Small intestine (tissue), 7 donors: ENCODE measurements around the gene ANKLE1. TPM values are rescaled to one million over a fixed set of nuclear protein-coding genes. Genes with fewer than 3 reads are reported as not detected.

Experiments used
- DNase-seq, 2 donors: peaks; one replicate each; pipeline versions ENCODE4 v3.0.0 to v3.0.0-alpha.2; 2013
- FAIRE-seq: peaks from 2 replicates; lab custom pipeline; 2012; peaks lifted over from hg19 to GRCh38; lab: Jason Lieb, UNC
- H3K27ac ChIP-seq, 3 donors: one replicate each; pipeline ENCODE4 v1.5.1; 2013; ENCODE audit warnings: low read length in 2 of 3, mild to moderate bottlenecking in 2 of 3, control low read depth in 1 of 3, inconsistent platforms in 1 of 3, low read depth in 1 of 3, moderate library complexity in 1 of 3
- H3K27me3 ChIP-seq, 3 donors: one replicate each; pipeline ENCODE4 v1.6.1; 2013; ENCODE audit warnings: low read length in 3 of 3, inconsistent platforms in 1 of 3; ENCODE audit not compliant: control insufficient read depth in 3 of 3, insufficient read depth in 3 of 3
- H3K36me3 ChIP-seq, 3 donors: one replicate each; pipeline ENCODE4 v1.6.1; 2013; ENCODE audit warnings: low read length in 3 of 3, inconsistent platforms in 1 of 3, low read depth in 1 of 3, mild to moderate bottlenecking in 1 of 3, moderate library complexity in 1 of 3; ENCODE audit not compliant: control insufficient read depth in 3 of 3, insufficient read depth in 2 of 3
- H3K4me1 ChIP-seq, 3 donors: one replicate each; pipeline ENCODE4 v1.6.1; 2013; ENCODE audit warnings: low read length in 2 of 3, inconsistent platforms in 1 of 3, low read depth in 1 of 3, mild to moderate bottlenecking in 1 of 3, moderate library complexity in 1 of 3; ENCODE audit not compliant: control insufficient read depth in 3 of 3, insufficient read depth in 2 of 3
- H3K4me3 ChIP-seq, 3 donors: one replicate each; pipeline ENCODE4 v1.5.1; 2013; ENCODE audit warnings: low read length in 3 of 3, control low read depth in 1 of 3, inconsistent platforms in 1 of 3, low read depth in 1 of 3, mild to moderate bottlenecking in 1 of 3, moderate library complexity in 1 of 3
- H3K9me3 ChIP-seq, 2 donors: one replicate each; pipeline ENCODE4 v1.6.1; 2013; ENCODE audit warnings: low read depth in 1 of 2, low read length in 1 of 2; ENCODE audit not compliant: control insufficient read depth in 2 of 2, insufficient read depth in 1 of 2
- WGBS, 3 donors: extraction: QIAGEN DNeasy Blood & Tissue Kit; methylation state at CpG; one replicate each; pipeline ENCODE4 v1.1.7; 2013; 5-methylcytosine and 5-hydroxymethylcytosine counted together
- polyA plus RNA-seq, 4 donors: library from polyadenylated mRNA; stranded (reverse) in 3 of 4; unstranded in 1 of 4; fragments of 200-250 nt in 3 of 4; fragments of 120-200 nt in 1 of 4; gene quantifications; one replicate each; pipeline versions ENCODE4 v1.2.1 to v1.2.3, GENCODE V29; 2013
- donor health status: healthy with polysubstance abuse.
- donor health status: control.
- donor health status: control.
- donor health status: Bipolar disorder and iron deficiency.
- donor health status: healthy.

The ANKLE1 gene
- polyA plus RNA-seq, 4 donors, result 0.15 to 0.71 (median 0.22) TPM; not detected in 1

DNA sequence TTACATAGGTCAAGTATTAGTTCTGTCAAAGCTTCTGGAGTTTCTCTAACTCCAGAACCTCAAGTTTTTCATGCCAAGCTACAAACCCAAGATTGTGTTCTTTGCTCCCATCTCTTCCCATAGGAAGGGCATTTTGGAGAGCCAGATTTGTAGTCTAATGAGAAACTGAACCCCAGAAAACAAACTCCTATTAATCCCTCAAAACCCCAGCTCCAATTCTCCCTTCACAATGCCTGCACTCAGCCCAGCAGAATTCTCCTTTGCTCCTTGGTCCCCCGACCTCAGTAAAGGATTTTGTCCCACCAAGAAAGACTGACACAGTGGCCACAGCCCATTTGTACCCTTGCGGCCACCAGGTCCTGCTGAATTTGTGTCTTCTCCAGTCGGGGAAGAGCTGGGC lies 25.6 kb upstream of the ANKLE1 start:
- DNase-seq (no peak), FAIRE-seq (no peak)
- 64 to 87% (median 78%) methylated on average over 3 of the region's 3 CpGs for WGBS, 3 donors
- no peaks in the 10 kb centered on the region for H3K27me3 ChIP-seq
- no peaks in the 10 kb centered on the region for H3K4me1 ChIP-seq
- H3K4me3 ChIP-seq, result no peak overlapping the region
- no peak overlapping the region for H3K27ac ChIP-seq
- H3K9me3 ChIP-seq, result peaks cover 0 to 15% of the 10 kb centered on the region in 2 donors
- no peaks in the 10 kb centered on the region for H3K36me3 ChIP-seq

DNA sequence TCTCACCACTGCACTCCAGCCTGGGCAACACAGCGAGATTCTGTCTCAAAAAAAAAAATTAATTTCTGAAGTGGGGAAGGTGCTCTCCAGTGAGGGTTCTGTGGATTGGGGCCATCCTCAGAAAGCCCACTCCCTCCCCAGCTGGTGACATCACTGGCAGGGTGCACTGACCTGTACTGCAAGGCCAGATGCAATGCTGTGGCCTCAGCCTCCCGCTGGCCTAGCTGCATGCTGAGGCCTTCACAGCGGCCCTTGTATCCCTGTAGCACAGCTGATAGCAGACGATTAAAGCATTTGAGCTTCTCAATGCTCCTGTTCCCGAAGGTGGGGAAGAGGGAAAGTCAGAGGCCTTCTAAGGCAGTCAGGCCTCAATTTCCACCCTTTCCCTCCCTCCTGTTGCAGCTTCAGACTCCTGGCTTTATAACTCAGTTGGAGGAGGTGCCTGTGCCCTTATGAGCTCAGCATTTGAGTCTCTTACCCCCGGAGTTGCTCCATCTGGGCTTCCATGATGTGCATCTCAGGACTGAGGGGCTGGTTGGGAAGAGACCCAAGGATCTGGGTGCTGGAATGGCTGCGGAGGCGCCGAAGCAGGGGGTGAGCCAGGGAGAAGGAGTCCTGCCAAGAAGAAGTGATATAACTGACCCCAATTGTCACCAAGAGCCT lies 22.5 kb upstream of the ANKLE1 start:
- peaks cover 0 to 15% of the 10 kb centered on the region in 2 donors for H3K9me3 ChIP-seq
- DNase-seq (no peak), FAIRE-seq (no peak)
- 88 to 90% (median 90%) methylated on average over 9 of the region's 9 CpGs for WGBS, 3 donors
- no peak overlapping the region for H3K27ac ChIP-seq
- H3K27me3 ChIP-seq, result no peaks in the 10 kb centered on the region
- H3K36me3 ChIP-seq, result no peaks in the 10 kb centered on the region
- no peaks in the 10 kb centered on the region for H3K4me1 ChIP-seq
- H3K4me3 ChIP-seq, result no peak overlapping the region

GRCh38 chr19:17259934-17260333 lies 21.8 kb upstream of the ANKLE1 start:
- Histone ChIP-seq H3K27ac (no peak overlapping the region), H3K4me1 (no peaks in the 10 kb centered on the region), H3K4me3 (no peak overlapping the region), H3K9me3 (peaks cover 0 to 15% of the 10 kb centered on the region in 2 donors), H3K27me3 (no peaks in the 10 kb centered on the region), H3K36me3 (no peaks in the 10 kb centered on the region)
- FAIRE-seq (no peak), DNase-seq (no peak)
- 63 to 100% (median 77%) methylated on average over 1 of the region's 1 CpG for WGBS, 3 donors

DNA sequence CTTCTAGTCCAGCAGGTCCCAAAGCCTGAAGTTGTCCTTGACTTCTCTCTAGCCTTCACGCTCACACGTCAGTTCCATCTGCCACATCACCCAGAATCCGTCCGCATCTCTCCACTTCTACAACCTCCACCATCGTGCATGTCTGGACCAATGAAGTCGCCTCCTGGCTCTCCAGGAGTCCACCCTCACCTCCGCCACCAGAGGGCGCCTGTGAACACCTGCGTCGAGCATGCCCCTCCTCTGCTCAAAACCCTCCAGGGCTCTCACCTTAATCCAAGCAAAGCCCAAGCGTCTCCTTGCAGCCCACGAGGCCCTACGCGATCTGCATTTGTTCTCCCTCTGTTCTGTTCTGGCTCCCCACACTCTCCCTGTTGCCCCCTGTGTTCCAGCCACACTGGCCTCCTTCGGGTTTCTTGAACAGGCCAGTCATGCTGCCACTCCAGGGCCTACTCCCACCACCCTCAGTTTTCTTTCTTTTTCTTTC lies 20.8 kb upstream of the ANKLE1 start:
- DNase-seq (peak; percentile 87 to 89), FAIRE-seq (no peak)
- H3K4me1 ChIP-seq, result no peaks in the 10 kb centered on the region
- WGBS, 3 donors, result 5 to 17% (median 9%) methylated on average over 15 of the region's 15 CpGs
- no peak overlapping the region for H3K27ac ChIP-seq
- H3K36me3 ChIP-seq, result no peaks in the 10 kb centered on the region
- peaks cover 0 to 15% of the 10 kb centered on the region in 2 donors for H3K9me3 ChIP-seq
- no peaks in the 10 kb centered on the region for H3K27me3 ChIP-seq
- H3K4me3 ChIP-seq, result no peak overlapping the region

- WGBS, 3 donors, result 71 to 89% (median 82%) methylated on average over 16 of the region's 16 CpGs
- no peak for FAIRE-seq
- H3K4me1 ChIP-seq, result no peaks in the 10 kb centered on the region
Observed at GRCh38 chr19:17262557-17262956, 19.1 kb upstream of the ANKLE1 start.

GRCh38 chr19:17263712-17264640 lies 17.7 kb upstream of the ANKLE1 start:
- Histone ChIP-seq H3K36me3 (peaks cover 0 to 4% (median 0%) of the 10 kb centered on the region in 3 donors), H3K4me3 (peak overlapping the region in 1 of 3 donors; percentile 17), H3K4me1 (peaks cover 3 to 8% (median 6%) of the 10 kb centered on the region in 3 donors), H3K27ac (peak overlapping the region in 1 of 3 donors; percentile 18), H3K27me3 (no peaks in the 10 kb centered on the region), H3K9me3 (peaks cover 0 to 12% of the 10 kb centered on the region in 2 donors)
- no peak for FAIRE-seq
- DNase-seq, result no peak
- WGBS, 3 donors, result 82 to 84% (median 84%) methylated on average over 23 of the region's 23 CpGs

More at GRCh38 chr19:17262557-17262956, 19.1 kb upstream of the ANKLE1 start:
- Histone ChIP-seq H3K4me3 (no peak overlapping the region), H3K36me3 (no peaks in the 10 kb centered on the region), H3K9me3 (peaks cover 0 to 15% of the 10 kb centered on the region in 2 donors), H3K27me3 (no peaks in the 10 kb centered on the region), H3K27ac (no peak overlapping the region)
- DNase-seq, result no peak

DNA sequence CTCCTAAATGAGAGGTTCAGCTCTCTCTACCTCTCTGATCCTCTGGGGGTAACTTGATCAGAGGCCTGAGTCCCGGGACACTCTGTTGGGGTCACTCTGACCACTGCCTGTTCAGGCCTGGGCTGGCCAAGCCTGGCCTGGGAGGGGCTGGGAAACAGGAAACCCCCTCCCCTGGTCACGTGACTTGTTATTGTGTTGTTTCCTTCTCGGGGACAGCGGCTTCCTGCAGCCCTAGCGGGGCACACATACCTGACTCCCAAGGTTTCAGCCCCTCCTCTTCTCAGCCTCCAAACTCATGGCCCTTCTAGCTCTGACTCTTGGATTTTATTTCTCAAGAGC lies 17.1 kb upstream of the ANKLE1 start, which contains the start of gene USHBP1:
USHBP1 (minus strand) TSS at position 105 of the 339 bp plus-strand sequence. CDS start 446 bp downstream, outside the sequence.
- peak within 1 kb of the TSS in 1 of 3 donors; percentile 60 for H3K27ac ChIP-seq
- H3K36me3 ChIP-seq, result peaks cover 0 to 9% (median 0%) of the 10 kb centered on the region in 3 donors
- peak within 1 kb of the TSS in 1 of 3 donors; percentile 17 for H3K4me3 ChIP-seq
- no peak for DNase-seq
- H3K4me1 ChIP-seq, result peaks cover 3 to 9% (median 6%) of the 10 kb centered on the region in 3 donors
- 37 to 59% (median 45%) methylated on average over 5 of the region's 5 CpGs for WGBS, 3 donors
- no peaks in the 10 kb centered on the region for H3K27me3 ChIP-seq
- H3K9me3 ChIP-seq, result peaks cover 0 to 6% of the 10 kb centered on the region in 2 donors
- FAIRE-seq, result no peak

DNA sequence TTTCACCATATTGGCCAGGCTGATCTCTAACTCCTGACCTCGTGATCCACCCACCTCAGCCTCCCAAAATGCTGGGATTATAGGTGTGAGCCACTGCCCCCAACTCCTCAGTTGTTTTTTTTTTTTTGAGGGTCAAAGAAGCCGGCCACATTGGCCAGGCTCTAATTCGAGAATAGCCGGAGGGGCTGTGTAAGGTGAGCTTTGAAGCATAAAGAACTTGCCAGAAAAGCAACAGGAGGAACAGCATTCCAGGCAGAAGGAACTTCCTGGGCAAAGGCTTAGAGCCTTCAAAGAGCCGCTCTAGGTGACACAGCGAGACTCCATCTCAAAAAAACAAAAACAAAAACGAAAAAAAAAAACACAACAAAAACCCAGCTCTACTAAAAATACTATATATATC lies 15.7 kb upstream of the ANKLE1 start:
- no peak for FAIRE-seq
- H3K4me3 ChIP-seq, result no peak overlapping the region
- peaks cover 3 to 9% (median 6%) of the 10 kb centered on the region in 3 donors for H3K4me1 ChIP-seq
- no peak for DNase-seq
- H3K27me3 ChIP-seq, result no peaks in the 10 kb centered on the region
- no peak overlapping the region for H3K27ac ChIP-seq
- H3K36me3 ChIP-seq, result peaks cover 0 to 16% (median 2%) of the 10 kb centered on the region in 3 donors
- H3K9me3 ChIP-seq, result no peaks in the 10 kb centered on the region
- WGBS, 3 donors, result 83 to 90% (median 88%) methylated on average over 7 of the region's 7 CpGs
